Measurements from ENCODE around the gene UCHL5. TPM values are rescaled to one million over a fixed set of nuclear protein-coding genes. Genes with fewer than 3 reads are reported as not detected.
"Not testable (repeated sequence)": the region's sequence is repeated elsewhere in the genome, so short reads cannot be mapped to it uniquely, and the experiment has no call there.

Gene UCHL5
- total RNA-seq, 2 donors from 2014 or later = 27.5 to 28.2 TPM

GRCh38 chr1:193069748-193070385 is 10.7 kb upstream of the UCHL5 start:
- no peak for DNase-seq
- intact Hi-C loops (cut with DNase I, micrococcal nuclease) = no loop called here
- no peak for ATAC-seq

- DNase-seq (no peak), ATAC-seq (no peak)
- intact Hi-C loops (cut with DNase I, micrococcal nuclease) = no loop called here
These were observed 8.9 kb upstream of the UCHL5 start for GRCh38 chr1:193068013-193068412.

GRCh38 chr1:193066606-193067005 is 7.4 kb upstream of the UCHL5 start:
- peak; percentile 52 for ATAC-seq
- intact Hi-C loops (cut with DNase I, micrococcal nuclease) = no loop called here
- DNase-seq = no peak

GRCh38 chr1:193065954-193066353 is 6.8 kb upstream of the UCHL5 start:
- ATAC-seq = no peak
- intact Hi-C loops (cut with DNase I, micrococcal nuclease) = no loop called here
- DNase-seq = no peak

GRCh38 chr1:193062698-193063463 is 3.7 kb upstream of the UCHL5 start:
- ATAC-seq (no peak), DNase-seq (no peak)
- intact Hi-C loops (cut with DNase I, micrococcal nuclease) = loop anchor here in 1 of 2 donors (5.0 kb wide), 1 partner anchor 59 kb away; the partner anchor contains the start of gene CDC73

- intact Hi-C loops (cut with DNase I, micrococcal nuclease) = loop anchor here in 1 of 2 donors (5.0 kb wide), 1 partner anchor 61 kb away; the partner anchor contains the start of gene CDC73
- no peak for DNase-seq
- ATAC-seq = no peak
These were observed 1.8 kb upstream of the UCHL5 start for GRCh38 chr1:193060938-193061337.

- DNase-seq (no peak), ATAC-seq (no peak)
- intact Hi-C loops (cut with DNase I, micrococcal nuclease) = loop anchor here in 1 of 2 donors (5.0 kb wide), 1 partner anchor 62 kb away; the partner anchor contains the start of gene CDC73
These were observed 1.2 kb upstream of the UCHL5 start for GRCh38 chr1:193060406-193060805.

DNA sequence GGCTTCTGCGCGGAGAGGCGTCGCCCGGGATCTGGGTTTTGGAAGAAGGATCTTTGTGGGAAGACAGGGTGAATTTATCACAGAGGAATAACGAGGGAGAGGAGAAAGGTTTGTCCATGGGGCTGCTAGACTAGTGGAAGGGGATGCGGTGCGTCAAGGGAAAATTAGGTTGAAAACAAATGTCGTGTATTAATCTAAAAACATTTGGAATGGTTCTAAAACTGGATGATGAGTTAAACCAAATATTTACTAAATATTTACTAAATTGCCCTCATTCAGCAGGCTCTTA is 899 bp upstream of the UCHL5 start:
- DNase-seq = no peak
- ATAC-seq = no peak
- intact Hi-C loops (cut with DNase I, micrococcal nuclease) = loop anchor here in 1 of 2 donors (5.0 kb wide), 1 partner anchor 62 kb away; the partner anchor contains the start of gene CDC73

DNA sequence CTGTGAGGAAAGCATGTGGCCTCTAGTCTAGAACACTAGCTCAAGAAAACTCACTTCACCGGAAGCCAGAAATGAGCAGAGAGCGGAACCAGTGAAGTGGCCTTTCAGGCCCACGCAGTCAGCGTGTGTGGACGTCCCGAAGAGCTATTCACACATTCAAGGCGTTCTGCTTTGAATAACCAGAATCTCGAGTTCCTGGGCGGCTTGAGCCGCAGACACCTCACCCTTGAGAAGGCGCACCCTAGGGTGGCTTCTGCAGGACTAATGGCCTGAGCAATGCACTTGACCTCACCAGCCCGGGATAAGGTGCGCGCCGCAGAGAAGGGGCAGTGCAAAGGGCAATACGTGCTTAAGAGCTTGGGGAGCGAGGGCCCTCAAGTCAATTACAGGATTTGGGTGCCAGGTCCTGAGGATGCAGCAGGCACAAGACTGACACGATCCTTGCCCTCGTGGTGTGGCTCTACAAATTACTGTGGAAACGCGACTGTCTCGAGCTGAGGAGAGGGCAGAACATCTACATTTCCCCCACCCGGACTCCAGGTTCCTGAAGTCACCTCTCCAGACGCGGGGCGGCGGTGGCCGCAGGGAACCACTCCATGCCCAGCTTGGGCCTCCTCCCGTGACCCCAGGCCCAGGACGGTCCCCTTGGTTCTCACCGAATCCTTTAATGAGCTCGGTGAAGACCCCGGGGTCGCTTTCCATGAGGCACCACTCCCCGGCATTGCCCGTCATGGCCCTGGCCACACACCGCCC is 455 bp downstream of the UCHL5 start:
- ATAC-seq (peak; percentile 39), DNase-seq (peak; percentile 44 to 59)
- intact Hi-C loops (cut with DNase I, micrococcal nuclease) = no loop called here

DNA sequence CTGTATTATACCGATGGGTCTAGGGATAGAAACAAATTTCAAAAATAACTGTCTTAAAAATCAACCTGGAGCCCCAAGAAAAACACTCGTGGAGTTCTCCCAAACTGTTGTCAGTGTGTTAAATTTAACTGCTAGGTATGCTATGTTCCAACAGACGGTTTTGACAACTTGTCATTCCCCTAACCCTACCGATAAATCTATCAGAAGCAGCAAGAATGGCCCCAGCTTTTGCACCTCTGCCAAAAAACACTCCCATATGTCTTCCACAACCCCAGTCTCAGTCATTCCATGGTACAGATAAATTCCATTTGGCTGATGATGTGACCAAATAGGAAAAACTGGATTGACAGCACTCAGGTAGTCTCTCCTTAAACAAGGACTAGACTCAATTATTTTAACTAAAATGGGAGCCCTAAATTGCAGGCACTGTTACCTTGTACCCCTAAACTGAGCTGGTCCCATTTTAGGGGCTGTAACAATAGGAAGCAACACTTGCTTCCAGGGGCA is 4.9 kb downstream of the UCHL5 start:
- no peak for DNase-seq
- no peak for ATAC-seq
- intact Hi-C loops (cut with DNase I, micrococcal nuclease) = no loop called here

DNA sequence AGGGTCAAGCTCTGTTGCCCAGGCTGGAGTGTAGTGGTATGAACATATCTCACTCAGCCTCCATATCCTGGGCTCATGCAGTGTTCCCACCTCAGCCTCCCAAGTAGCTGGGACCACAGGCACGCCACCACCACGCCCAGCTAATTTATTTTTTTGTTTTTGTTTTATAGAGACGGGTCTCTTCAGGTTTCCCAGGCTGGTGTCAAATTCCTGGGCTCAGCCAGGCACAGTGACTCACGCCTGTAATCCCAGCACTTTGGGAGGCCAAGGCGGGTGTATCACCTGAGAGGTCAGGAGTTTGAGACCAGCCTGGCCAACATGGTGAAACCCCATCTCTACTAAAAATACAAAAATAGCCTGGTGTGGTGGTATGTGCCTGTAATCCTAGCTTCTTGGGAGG is 10.2 kb downstream of the UCHL5 start:
- ATAC-seq; DNase-seq; intact Hi-C loops (cut with DNase I, micrococcal nuclease): not testable (repeated sequence)

GRCh38 chr1:193042766-193043691 is 16.1 kb downstream of the UCHL5 start:
- intact Hi-C loops (cut with DNase I, micrococcal nuclease) = no loop called here
- DNase-seq = no peak
- peak; percentile 82 for ATAC-seq

DNA sequence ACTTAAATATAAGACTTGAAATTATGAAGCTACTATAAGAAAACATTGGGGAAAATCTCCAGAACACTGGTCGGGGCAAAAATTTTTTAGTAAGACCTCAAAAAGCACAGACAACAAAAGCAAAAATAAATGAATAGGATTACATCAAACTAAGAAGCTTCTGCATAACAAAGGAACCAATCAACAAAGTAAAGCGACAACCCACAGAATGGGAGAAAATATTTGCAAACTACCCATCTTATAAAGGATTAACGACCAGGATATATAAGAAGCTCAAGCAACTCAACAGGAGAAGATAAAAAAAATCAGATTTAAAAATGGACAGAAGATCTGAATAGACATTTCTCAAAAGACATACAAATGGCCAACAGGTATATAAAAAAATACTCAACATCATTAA is 19.1 kb downstream of the UCHL5 start:
- DNase-seq (no peak), ATAC-seq (no peak)
- intact Hi-C loops (cut with DNase I, micrococcal nuclease) = no loop called here

DNA sequence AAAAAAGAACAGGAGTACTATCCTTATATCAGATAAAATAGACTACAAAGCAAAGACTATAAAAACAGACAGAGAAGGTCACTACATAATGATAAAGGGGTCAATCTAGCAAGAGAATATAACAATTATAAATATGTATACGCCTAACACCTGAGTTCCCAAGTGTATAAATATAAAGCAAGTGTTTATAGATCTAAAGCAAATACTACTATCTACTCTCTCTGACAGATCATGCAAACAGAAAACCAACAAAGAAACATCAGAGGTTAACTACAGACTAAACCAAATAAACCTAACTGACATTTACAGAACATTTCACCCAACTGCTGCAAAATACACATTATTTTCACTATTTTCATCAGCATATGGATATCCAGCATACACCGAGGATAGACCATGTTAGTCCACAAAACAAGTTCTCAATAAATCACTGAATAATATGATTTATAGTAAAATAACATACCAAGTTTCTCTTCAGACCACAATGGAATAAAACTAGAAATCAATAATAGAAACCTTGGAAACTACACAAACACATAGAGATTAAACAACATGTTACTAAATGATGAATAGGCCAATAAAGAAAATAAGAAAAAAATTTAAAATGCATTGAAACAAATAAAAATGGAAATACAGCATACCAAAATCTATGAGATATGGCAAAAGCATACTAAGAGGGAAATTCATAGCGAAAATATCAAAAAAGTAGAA is 22.7 kb downstream of the UCHL5 start:
- no peak for DNase-seq
- intact Hi-C loops (cut with DNase I, micrococcal nuclease) = loop anchor here in 1 of 2 donors (10.0 kb wide), 2 partner anchors 422 to 562 kb away; no protein-coding TSS in a partner anchor
- ATAC-seq = peak; percentile 93

- no peak for ATAC-seq
- no peak for DNase-seq
- intact Hi-C loops (cut with DNase I, micrococcal nuclease) = loop anchor here in 1 of 2 donors (10.0 kb wide), 2 partner anchors 419 to 559 kb away; no protein-coding TSS in a partner anchor
These were observed 25.6 kb downstream of the UCHL5 start for GRCh38 chr1:193033610-193034009.

DNA sequence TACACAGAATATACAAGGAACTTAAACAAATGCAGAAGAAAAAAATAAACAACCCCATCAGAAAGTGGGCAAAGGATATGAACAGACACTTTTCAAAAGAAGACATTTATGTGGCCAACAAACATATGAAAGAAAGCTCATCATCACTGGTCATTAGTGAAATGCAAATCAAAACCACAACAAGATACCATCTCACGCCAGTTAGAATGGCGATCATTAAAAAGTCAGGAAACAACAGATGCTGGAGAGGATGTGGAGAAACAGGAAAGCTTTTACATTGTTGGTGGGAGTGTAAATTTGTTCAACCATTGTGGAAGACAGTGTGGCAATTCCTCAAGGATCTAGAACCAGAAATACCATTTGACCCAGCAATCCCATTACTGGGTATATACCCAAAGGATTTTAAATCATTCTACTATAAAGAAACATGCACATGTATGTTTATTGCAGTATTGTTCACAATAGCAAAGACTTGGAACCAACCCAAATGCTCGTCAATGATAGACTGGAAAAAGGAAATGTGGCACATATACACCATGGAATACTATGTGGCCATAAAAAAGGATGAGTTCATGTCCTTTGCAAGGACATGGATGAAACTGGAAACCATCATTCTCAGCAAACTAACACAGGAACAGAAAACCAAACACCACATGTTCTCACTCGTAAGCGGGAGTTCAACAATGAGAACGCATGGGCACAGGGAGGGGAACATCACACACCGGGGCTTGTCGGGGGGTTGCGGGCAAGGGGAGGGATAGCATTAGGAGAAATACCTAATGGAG is 26.3 kb downstream of the UCHL5 start:
- intact Hi-C loops (cut with DNase I, micrococcal nuclease) = loop anchor here in 1 of 2 donors (10.0 kb wide), 2 partner anchors 418 to 558 kb away; no protein-coding TSS in a partner anchor
- ATAC-seq, DNase-seq: not testable (repeated sequence)

GRCh38 chr1:193031431-193031830 is 27.7 kb downstream of the UCHL5 start:
- intact Hi-C loops (cut with DNase I, micrococcal nuclease) = loop anchor here in 1 of 2 donors (10.0 kb wide), 2 partner anchors 417 to 557 kb away; no protein-coding TSS in a partner anchor
- peak; percentile 51 for ATAC-seq
- DNase-seq = no peak

Measured in left colon (tissue), 2 donors.